ENCODE data around the gene KRT81.

- no peak for TF ChIP-seq POLR2A (IDR thresholded peaks at IDR 0.05)
- no peak for TF ChIP-seq CTCF (IDR thresholded peaks at IDR 0.05 in 8 of 11, conservative IDR thresholded peaks at IDR 0.05 in 3 of 11)
- TF ChIP-seq POLR2AphosphoS5 (IDR thresholded peaks at IDR 0.05) = no peak
These were observed 11.7 kb downstream of the KRT81 start for GRCh38 chr12:52279422-52280318.

Data from spleen (tissue), 7 donors.